ENCODE measurements around the gene DLEC1. TPM values are rescaled to one million over a fixed set of nuclear protein-coding genes. Genes with fewer than 3 reads are reported as not detected.
A peak's percentile ranks its signal among the peaks of the same experiment; 100 is the strongest.
"Not testable (repeated sequence)": the region's sequence is repeated elsewhere in the genome, so short reads cannot be mapped to it uniquely, and the experiment has no call there.

The DLEC1 gene
- polyA plus RNA-seq, 6 donors from 2014 or later, result 0.09 to 0.50 (median 0.30) TPM; not detected in 2

DNA sequence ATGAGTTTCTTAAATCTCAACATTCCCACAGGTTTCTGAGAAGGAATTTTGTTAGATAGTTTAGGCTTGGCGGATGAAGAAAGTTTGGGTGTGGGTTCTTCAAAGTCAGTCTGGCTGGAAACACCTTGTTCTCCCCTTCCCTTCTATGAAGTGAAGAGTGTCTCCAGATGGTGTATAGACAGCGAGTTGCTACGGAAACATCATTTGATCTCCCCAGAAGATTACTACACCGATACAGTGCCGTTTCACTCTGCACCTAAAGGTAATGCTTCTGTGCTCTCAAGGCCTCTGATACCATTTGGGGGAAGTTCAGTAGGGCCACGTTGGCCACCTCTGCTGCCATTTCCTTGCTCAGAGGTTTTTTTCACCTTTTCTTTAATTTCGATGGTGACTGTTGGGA lies 20.6 kb downstream of the DLEC1 start:
- no peaks in the 10 kb centered on the region for H3K36me3 Mint-ChIP-seq
- no peak for ATAC-seq (ENCODE audit: low read depth in 2 of 2)

DNA sequence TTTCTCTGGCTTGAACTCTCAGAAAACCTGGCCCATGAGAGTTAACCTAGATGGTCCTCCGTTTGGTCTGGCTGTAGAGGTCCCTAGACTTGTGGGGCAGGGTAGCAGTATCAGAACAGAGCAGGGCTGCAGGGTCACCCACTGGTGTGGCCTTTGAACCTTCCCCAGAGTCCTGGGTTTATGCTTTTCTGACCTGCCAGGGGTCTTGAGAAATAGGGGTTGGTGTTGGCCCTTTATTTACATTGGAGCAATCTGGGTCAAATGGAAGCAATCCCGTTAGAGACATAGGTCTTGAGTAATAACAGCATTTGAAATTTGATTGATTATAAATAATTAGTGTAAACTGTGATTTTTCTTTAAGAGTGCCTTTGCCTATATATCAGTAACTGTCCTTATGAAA lies 23.8 kb downstream of the DLEC1 start:
- no peak for ATAC-seq (ENCODE audit: low read depth in 2 of 2)
- Mint-ChIP-seq H3K27ac (peak overlapping the region in 1 of 6 donors; percentile 57), H3K36me3 (no peaks in the 10 kb centered on the region), H3K4me3 (no peak overlapping the region), H3K27me3 (peaks cover 9 to 21% (median 13%) of the 10 kb centered on the region in 3 donors), H3K4me1 (no peaks in the 10 kb centered on the region), H3K9me3 (peaks cover 0 to 16% (median 0%) of the 10 kb centered on the region in 7 donors)
- DNase-seq, result no peak

More for the DNA sequence above, 20.6 kb downstream of the DLEC1 start:
- Mint-ChIP-seq H3K4me1 (no peaks in the 10 kb centered on the region), H3K27ac (no peak overlapping the region), H3K27me3 (peaks cover 4 to 21% (median 7%) of the 10 kb centered on the region in 3 donors), H3K4me3 (no peak overlapping the region), H3K9me3 (peaks cover 0 to 4% (median 0%) of the 10 kb centered on the region in 7 donors)
- no peak for DNase-seq

DNA sequence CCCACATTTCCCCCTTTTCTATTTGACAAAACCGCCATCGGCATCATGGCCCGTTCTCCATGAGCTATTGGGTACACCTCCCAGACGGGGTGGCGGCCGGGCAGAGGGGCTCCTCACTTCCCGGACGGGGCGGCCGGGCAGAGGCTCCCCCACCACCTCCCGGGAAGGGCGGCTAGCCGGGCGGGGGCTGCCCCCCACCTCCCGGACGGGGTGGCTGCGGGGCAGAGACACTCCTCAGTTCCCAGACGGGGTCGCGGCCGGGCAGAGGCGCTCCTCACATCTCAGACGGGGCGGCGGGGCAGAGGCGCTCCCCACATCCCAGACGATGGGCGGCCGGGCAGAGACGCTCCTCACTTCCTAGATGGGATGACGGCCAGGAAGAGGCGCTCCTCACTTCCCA lies 25.4 kb downstream of the DLEC1 start:
- peaks cover 9 to 21% (median 13%) of the 10 kb centered on the region in 3 donors for H3K27me3 Mint-ChIP-seq
- H3K27ac Mint-ChIP-seq; H3K4me1 Mint-ChIP-seq; ATAC-seq (ENCODE audit: low read depth in 2 of 2); DNase-seq; H3K4me3 Mint-ChIP-seq; H3K36me3 Mint-ChIP-seq: not testable (repeated sequence)
- H3K9me3 Mint-ChIP-seq, result peaks cover 0 to 16% (median 0%) of the 10 kb centered on the region in 7 donors

DNA sequence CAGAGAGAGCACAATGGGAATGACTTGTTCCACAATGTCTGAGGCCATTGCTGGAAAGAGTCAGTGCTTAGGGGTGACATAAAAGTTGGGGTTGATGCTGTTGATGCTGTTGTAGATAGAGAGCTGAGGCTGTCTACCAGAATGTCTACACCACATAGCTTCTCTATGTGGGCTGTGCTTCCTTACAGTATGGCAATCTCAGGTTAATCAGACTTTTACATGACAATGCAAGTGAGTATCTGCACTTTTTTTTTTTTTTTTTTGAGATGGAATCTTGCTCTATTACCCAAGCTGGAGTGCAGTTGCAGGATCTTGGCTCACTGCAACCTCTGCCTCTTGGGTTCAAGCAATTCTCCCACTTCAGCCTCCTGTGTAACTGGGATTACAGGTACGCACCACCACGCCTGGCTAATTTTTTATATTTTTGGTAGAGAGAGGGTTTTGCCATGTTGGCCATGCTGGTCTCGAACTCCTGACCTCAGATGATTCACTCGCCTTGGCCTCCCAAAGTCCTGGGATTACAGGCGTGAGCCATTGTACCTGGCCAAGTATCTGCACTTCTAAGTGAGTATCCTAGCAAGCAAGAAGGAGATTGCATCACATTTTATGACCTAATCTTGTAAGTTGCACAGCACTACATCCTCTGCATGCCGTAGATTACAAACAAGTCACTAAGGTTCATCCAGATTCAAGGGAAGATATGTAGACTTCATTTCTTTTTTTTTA lies 28.7 kb downstream of the DLEC1 start:
- DNase-seq (no peak), ATAC-seq (ENCODE audit: low read depth in 2 of 2) (no peak)
- no peaks in the 10 kb centered on the region for H3K36me3 Mint-ChIP-seq
- H3K27me3 Mint-ChIP-seq, result peaks cover 0 to 7% (median 5%) of the 10 kb centered on the region in 3 donors
- H3K4me1 Mint-ChIP-seq, result no peaks in the 10 kb centered on the region
- H3K9me3 Mint-ChIP-seq, result peaks cover 0 to 16% (median 0%) of the 10 kb centered on the region in 7 donors
- no peak overlapping the region for H3K4me3 Mint-ChIP-seq
- H3K27ac Mint-ChIP-seq, result no peak overlapping the region

DNA sequence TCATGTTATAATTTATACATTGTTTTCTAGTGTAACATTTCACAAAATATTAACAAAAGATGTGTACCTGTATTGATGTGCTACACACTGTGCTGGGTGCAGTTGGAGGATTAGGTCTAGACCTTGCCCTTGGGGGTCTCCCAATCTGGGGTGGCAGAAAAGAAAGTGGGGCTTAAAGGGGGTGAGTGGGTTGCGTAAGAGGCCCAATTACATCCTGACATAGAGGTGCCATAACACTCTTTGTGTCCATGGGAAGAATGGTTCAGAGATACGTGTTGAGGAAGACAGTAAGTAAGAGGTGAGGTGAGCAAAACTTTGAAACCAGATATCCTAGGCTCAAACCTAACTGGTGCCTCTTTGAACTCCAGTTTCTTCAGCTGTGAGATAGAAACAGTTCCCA lies 31.0 kb downstream of the DLEC1 start:
- no peak overlapping the region for H3K27ac Mint-ChIP-seq
- H3K9me3 Mint-ChIP-seq, result peaks cover 0 to 13% (median 0%) of the 10 kb centered on the region in 7 donors
- H3K4me1 Mint-ChIP-seq, result no peaks in the 10 kb centered on the region
- H3K4me3 Mint-ChIP-seq, result no peak overlapping the region
- no peaks in the 10 kb centered on the region for H3K36me3 Mint-ChIP-seq
- DNase-seq (no peak), ATAC-seq (ENCODE audit: low read depth in 2 of 2) (no peak)
- peaks cover 5 to 12% (median 5%) of the 10 kb centered on the region in 3 donors for H3K27me3 Mint-ChIP-seq

DNA sequence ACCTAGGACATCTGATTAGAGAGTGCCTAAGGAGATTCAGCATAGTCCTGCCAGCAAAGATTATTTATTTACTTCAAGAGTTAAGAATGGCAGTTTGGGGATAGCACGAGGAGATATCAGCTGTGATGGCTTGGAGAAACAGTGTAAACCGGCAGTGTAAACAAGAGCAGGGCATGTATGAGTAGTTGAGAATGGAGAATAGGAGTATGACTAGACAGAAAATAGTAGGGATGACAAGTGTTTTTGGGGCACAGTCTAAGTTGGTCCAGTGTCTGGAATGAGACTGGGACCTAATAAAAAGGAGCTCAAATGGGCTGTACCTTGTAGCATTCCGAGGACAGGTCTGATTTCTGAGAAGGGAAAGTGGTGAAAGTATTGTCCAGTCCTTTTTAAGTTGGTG lies 38.1 kb downstream of the DLEC1 start:
- Mint-ChIP-seq H3K27ac (peak overlapping the region in 1 of 6 donors; percentile 34), H3K27me3 (peaks cover 0 to 11% (median 10%) of the 10 kb centered on the region in 3 donors)
- not testable (repeated sequence) for H3K4me1 Mint-ChIP-seq; H3K9me3 Mint-ChIP-seq; ATAC-seq (ENCODE audit: low read depth in 2 of 2); H3K36me3 Mint-ChIP-seq; H3K4me3 Mint-ChIP-seq; DNase-seq

DNA sequence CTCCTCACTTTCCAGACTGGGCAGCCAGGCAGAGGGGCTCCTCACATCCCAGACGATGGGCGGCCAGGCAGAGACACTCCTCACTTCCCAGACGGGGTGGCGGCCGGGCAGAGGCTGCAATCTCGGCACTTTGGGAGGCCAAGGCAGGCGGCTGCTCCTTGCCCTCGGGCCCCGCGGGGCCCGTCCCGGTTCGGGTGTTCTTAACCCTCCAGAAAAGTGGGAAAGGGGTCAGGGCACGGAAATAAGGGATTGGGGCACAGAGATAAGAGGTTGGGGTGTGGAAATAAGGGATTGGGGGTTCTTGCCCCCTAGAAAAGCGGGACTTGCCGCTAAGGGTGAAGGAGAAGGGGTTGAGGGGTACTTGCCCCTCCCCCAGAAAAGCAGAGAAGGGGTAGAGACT lies 43.3 kb downstream of the DLEC1 start:
- not testable (repeated sequence) for H3K4me3 Mint-ChIP-seq

DNA sequence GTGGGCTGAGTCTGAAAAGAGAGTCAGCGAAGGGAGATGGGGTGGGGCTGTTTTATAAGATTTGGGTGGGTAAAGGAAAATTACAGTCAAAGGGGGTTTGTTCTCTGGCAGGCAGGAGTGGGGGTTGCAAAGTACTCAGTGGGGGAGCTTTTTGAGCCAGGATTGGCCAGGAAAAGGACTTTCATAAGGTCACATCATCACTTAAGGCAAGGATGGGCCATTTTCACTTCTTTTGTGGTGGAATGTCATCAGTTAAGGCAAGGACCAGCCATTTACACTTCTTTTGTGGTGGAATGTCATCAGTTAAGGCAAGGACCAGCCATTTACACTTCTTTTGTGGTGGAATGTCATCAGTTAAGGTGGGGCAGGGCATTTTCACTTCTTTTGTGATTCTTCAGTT lies 44.2 kb downstream of the DLEC1 start:
- H3K4me3 Mint-ChIP-seq; DNase-seq; H3K27me3 Mint-ChIP-seq; ATAC-seq (ENCODE audit: low read depth in 2 of 2); H3K36me3 Mint-ChIP-seq: not testable (repeated sequence)
- H3K27ac Mint-ChIP-seq, result peak overlapping the region in 2 of 6 donors; percentile 15 to 94
- peaks cover 0 to 11% (median 0%) of the 10 kb centered on the region in 3 donors for H3K4me1 Mint-ChIP-seq
- peaks cover 8 to 22% (median 14%) of the 10 kb centered on the region in 7 donors for H3K9me3 Mint-ChIP-seq

More for the DNA sequence above, 43.3 kb downstream of the DLEC1 start:
- H3K4me1 Mint-ChIP-seq, result peaks cover 0 to 11% (median 0%) of the 10 kb centered on the region in 3 donors
- H3K9me3 Mint-ChIP-seq, result peaks cover 8 to 22% (median 14%) of the 10 kb centered on the region in 7 donors
- not testable (repeated sequence) for H3K36me3 Mint-ChIP-seq; ATAC-seq (ENCODE audit: low read depth in 2 of 2); DNase-seq; H3K27me3 Mint-ChIP-seq
- H3K27ac Mint-ChIP-seq, result peak overlapping the region in 1 of 6 donors; percentile 42

DNA sequence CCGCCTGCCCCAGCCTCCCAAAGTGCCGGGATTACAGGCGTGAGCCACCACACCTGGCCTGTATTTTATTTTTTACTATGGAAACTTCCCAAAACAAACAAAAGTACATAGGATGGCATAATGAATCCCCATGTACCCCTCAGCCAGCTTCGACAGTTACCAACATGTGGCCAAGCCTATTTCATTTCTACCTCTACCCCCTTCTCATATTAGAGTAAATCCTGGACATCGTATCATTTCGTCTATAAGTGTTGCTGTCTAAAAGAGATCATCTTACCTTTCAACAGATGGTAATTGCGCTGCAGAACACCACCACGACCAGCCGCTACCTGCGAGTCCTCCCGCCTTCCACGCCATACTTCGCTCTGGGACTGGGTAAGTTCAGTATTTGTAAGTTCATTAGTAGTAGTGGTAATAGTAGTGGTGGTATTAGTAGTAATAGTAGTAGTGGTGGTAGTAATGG lies 44.9 kb downstream of the DLEC1 start:
- no peaks in the 10 kb centered on the region for H3K27me3 Mint-ChIP-seq
- ATAC-seq (ENCODE audit: low read depth in 2 of 2) (peak in 1 of 2 donors; percentile 13), DNase-seq (no peak)
- H3K4me1 Mint-ChIP-seq, result peaks cover 0 to 11% (median 0%) of the 10 kb centered on the region in 3 donors
- H3K27ac Mint-ChIP-seq, result peak overlapping the region in 5 of 6 donors; percentile 18 to 94 (median 90)
- peaks cover 0 to 10% of the 10 kb centered on the region in 2 donors for H3K36me3 Mint-ChIP-seq
- H3K4me3 Mint-ChIP-seq, result peak overlapping the region in 2 of 8 donors; percentile 45 to 84
- H3K9me3 Mint-ChIP-seq, result peaks cover 8 to 22% (median 14%) of the 10 kb centered on the region in 7 donors

DNA sequence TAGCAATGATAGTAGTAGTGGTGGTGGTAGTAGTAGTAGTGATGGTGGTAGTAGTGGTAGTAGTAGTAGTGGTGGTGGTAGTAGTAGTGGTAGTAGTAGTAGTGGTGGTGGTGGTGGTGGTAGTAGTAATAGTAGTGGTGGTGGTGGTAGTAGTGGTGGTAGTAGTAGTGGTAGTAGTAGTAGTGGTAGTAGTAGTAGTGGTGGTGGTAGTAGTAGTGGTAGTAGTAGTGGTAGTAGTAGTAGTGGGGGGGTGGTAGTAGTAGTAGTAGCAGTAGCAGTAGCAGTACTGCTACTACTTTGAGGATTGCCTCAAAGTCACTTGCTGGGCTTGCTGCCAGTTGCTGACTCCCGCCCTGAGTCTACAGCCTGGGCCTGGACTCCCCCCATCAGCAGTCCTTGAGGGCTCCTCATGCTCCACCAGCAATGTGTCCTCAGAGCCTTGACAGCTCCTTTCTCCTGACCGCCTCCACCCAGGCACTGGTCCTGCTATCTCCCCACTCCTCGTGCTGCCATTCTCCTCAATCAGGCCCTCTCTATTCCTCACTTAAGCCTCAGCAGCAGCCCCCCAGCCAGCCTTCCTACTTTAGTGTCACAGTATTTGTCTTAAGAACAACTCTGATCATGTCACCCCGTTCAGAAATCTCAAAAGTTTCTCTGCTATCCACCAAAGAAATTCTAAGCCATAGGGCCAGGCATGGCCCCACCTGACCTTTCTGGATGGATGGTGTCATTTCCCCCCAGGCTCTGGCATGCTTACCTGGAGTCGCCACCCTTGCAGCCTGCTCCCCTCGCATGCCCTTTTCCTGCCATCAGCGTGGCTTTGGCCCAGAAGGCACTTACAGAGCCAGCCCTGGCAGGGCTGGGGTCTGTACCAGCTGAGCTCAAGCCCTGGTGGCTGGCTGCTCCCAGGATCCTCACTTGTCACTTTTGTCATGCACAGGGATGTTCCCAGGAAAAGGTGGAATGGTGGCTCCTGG lies 45.6 kb downstream of the DLEC1 start:
- H3K27me3 Mint-ChIP-seq, result no peaks in the 10 kb centered on the region
- H3K4me3 Mint-ChIP-seq, result peak overlapping the region in 3 of 8 donors; percentile 19 to 84 (median 45)
- peak; percentile 43 to 65 for ATAC-seq (ENCODE audit: low read depth in 2 of 2)

DNA sequence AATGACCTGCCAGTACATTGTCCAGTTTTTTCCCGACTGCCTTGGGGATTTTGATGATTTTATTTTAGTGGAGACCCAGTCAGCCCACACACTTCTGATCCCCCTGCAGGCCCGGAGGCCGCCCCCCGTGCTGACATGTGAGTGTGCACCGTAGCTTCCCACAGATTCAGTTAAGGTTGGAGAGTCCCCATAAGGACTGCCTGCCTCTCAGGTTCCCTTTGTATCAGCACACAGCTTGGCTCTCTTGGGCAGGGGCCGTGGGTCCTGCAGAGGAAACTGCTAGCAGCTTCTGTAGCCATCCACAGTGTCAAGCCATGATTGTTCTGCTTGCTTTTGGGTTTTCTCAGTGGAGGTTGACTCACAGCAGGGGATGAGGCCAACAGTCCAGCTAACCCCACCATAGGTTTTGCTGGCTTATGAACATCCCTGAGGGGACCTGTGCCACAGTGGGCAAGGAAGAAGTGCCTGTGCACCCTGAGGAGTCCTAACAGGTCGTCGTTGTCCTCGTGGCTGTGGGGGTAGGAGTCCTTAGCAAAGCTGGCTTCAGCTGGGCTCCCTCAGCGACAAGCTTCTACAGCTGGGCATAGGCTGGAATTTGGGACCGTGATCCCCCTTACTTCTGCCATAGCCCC lies 46.4 kb downstream of the DLEC1 start:
- no peak for DNase-seq
- Mint-ChIP-seq H3K27me3 (no peaks in the 10 kb centered on the region), H3K27ac (peak overlapping the region in 3 of 6 donors; percentile 32 to 94 (median 77)), H3K4me1 (peaks cover 0 to 11% (median 0%) of the 10 kb centered on the region in 3 donors), H3K36me3 (peaks cover 0 to 10% of the 10 kb centered on the region in 2 donors), H3K9me3 (peaks cover 8 to 22% (median 14%) of the 10 kb centered on the region in 7 donors), H3K4me3 (peak overlapping the region in 2 of 8 donors; percentile 7 to 84)
- ATAC-seq (ENCODE audit: low read depth in 2 of 2), result peak; percentile 35 to 49

More for the DNA sequence above, 45.6 kb downstream of the DLEC1 start:
- peaks cover 0 to 10% of the 10 kb centered on the region in 2 donors for H3K36me3 Mint-ChIP-seq
- peak overlapping the region; percentile 18 to 94 (median 84) for H3K27ac Mint-ChIP-seq
- peaks cover 0 to 11% (median 0%) of the 10 kb centered on the region in 3 donors for H3K4me1 Mint-ChIP-seq
- peaks cover 8 to 22% (median 14%) of the 10 kb centered on the region in 7 donors for H3K9me3 Mint-ChIP-seq
- DNase-seq, result peak; percentile 31

DNA sequence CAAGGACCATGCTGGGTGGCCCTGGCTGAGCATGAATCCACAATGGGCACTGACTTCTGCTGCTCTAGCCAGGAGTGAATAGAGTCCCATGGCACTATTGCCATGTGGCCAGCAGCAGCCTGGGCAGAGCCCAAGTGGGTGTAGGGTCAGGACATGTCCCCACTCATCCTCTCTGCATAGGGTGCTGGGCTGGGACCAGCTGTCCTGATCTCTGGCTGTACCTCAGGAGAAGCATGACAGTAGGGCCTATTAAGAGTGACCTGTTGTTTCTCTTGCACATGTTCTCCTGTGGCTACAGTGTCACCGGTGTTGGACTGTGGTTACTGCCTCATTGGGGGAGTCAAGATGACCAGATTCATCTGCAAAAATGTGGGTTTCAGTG lies 46.9 kb downstream of the DLEC1 start:
- Mint-ChIP-seq H3K27me3 (no peaks in the 10 kb centered on the region), H3K27ac (no peak overlapping the region), H3K4me1 (peaks cover 0 to 11% (median 0%) of the 10 kb centered on the region in 3 donors), H3K4me3 (peak overlapping the region in 1 of 8 donors; percentile 84), H3K36me3 (peaks cover 0 to 10% of the 10 kb centered on the region in 2 donors), H3K9me3 (peaks cover 6 to 22% (median 14%) of the 10 kb centered on the region in 7 donors)
- DNase-seq (no peak), ATAC-seq (ENCODE audit: low read depth in 2 of 2) (no peak)

All from naive B cell (primary cell).